Activated CD4-positive, alpha-beta T cell treated with anti-CD3 and anti-CD28 coated beads for 36 hours (primary cell): ENCODE measurements around the gene DRAM1. TPM values are rescaled to one million over a fixed set of nuclear protein-coding genes. Genes with fewer than 3 reads are reported as not detected.

ENCODE experiments used
- ATAC-seq: fragments of 200-7000 bp; cut with Tn5 transposase; one replicate; pipeline ENCODE4 v1.10.0; 2021; ENCODE audit warnings: mild to moderate bottlenecking, moderate library complexity
- CTCF ChIA-PET: fragments of 350-600 bp; sonication (Branson Sonifier 250); formaldehyde crosslinking; loops from one replicate; lab custom pipeline; 2021; ENCODE audit warnings: antibody characterized with exemption; lab: Charles Lee
- POLR2A ChIA-PET: fragments of 350-600 bp; sonication (Branson Sonifier 250); formaldehyde crosslinking; loops from one replicate; lab custom pipeline; 2021; ENCODE audit warnings: antibody characterized with exemption, inconsistent platforms; lab: Charles Lee
- DNase-seq: peaks from one replicate; pipeline ENCODE4 v3.0.0-alpha.2; 2020
- H3K27ac Mint-ChIP-seq: one replicate; pipeline ENCODE4 v1.8.0; 2021; ENCODE audit warnings: mixed read lengths
- H3K27me3 Mint-ChIP-seq: one replicate; pipeline ENCODE4 v1.8.0; 2021; ENCODE audit warnings: mixed read lengths
- H3K36me3 Mint-ChIP-seq: one replicate; pipeline ENCODE4 v1.8.0; 2021; ENCODE audit warnings: low read depth, mixed read lengths
- H3K4me1 Mint-ChIP-seq: one replicate; pipeline ENCODE4 v1.8.0; 2021; ENCODE audit warnings: mixed read lengths
- H3K4me3 Mint-ChIP-seq: one replicate; pipeline ENCODE4 v1.8.0; 2021; ENCODE audit warnings: mild to moderate bottlenecking, moderate library complexity, mixed read lengths
- H3K9me3 Mint-ChIP-seq: one replicate; pipeline ENCODE4 v1.8.0; 2021; ENCODE audit warnings: low read depth, mixed read lengths
- intact Hi-C, 2 experiments: fragments of 100-400 bp; cut with DNase I in 1 of 2; cut with micrococcal nuclease in 1 of 2; formaldehyde crosslinking; loops; one replicate each; pipeline versions ENCODE4 v1.14.2 to v1.15.1; 2022 to 2024; cut with DNase I, micrococcal nuclease
- total RNA-seq, 2 experiments: library from RNA; stranded (reverse); gene quantifications; one replicate each; pipeline ENCODE4 v1.2.3, GENCODE V29; 2021

DRAM1 gene
- total RNA-seq, 2 experiments from 2014 or later: 2.3 to 2.4 TPM

DNA sequence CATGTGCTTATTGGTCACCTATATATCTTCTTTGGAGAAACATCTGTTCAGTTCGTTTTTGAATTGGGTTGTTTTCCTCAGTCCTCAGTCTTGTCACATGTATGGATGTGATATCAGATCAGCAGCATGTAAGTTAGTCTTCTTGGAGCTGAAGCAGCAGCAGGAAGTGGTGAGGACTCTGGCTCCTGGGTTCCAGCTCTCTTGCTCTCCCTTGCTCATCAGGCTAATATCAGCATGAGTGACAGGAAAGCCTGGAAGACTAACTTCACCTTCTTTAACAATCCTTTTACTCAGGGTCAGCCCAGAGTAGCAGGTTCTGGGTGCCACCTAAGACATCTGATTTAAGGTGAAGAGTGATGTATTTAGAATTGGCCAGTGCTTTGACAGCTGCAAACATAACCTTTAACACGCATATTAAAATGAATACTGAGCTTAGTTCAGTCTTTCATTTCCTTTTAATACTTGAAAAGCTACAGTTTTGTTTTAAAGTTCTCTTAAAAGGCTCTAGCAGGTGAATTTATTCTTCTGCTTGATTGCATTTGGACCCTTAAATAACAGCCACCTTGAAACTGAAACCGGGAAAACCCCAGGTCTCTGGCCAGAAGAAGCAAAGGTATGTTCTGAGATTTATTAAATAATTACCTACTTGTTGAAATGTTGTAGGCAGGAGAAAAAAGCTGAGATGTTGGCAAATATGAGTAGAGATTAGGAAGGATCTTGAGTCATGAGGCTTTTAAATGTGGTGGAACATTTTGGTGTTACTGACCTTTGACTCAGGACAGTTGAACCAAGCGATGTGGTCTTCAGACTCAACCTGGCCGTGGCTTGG, 54.3 kb downstream of the DRAM1 start:
- H3K4me1 Mint-ChIP-seq: peaks cover 9% of the 10 kb centered on the region
- ChIA-PET POLR2A (no interaction called here), CTCF (interaction anchor here (0.7 to 1.0 kb wide), 2 partner anchors 23 to 39 kb away, joined by 3 read pairs; no protein-coding TSS in a partner anchor)
- H3K36me3 Mint-ChIP-seq: no peaks in the 10 kb centered on the region
- no peaks in the 10 kb centered on the region for H3K9me3 Mint-ChIP-seq
- peaks cover 16% of the 10 kb centered on the region for H3K27me3 Mint-ChIP-seq
- intact Hi-C loops: no loop called here
- H3K4me3 Mint-ChIP-seq: no peak overlapping the region
- no peak for ATAC-seq
- H3K27ac Mint-ChIP-seq: no peak overlapping the region
- DNase-seq: no peak

DNA sequence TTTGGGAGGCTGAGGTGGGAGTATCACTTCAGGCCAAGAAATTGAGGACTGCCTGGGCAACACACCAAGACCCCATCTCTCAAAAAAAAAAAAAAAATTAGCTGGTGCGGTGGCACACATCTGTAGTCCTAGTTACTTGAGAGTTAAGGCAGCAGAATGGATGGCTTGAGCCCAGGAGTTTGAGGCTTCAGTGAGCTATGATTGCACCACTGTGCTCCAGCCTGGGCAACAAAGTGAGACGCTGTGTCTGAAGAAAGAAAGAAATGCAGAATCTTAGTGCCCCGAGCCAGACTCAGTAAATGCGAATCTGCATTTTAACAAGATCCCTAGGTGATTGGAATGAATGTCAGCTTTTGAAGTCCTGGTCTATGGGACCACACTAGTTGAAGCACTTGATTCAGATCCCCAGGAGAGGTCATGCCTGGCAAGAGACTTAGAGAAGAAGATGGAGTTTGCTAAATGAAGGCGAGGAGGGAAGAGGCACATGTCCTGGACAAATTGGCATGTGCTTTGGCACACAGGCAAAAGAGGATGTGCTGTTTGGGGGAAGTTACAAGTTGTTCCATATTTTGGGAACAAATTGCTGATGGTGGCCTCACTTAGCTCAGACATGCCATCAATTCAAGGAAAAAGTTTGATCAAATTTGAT, 56.6 kb downstream of the DRAM1 start:
- H3K9me3 Mint-ChIP-seq: no peaks in the 10 kb centered on the region
- H3K27me3 Mint-ChIP-seq: peaks cover 19% of the 10 kb centered on the region
- H3K4me3 Mint-ChIP-seq: no peak overlapping the region
- peaks cover 11% of the 10 kb centered on the region for H3K4me1 Mint-ChIP-seq
- POLR2A ChIA-PET: no interaction called here
- no peaks in the 10 kb centered on the region for H3K36me3 Mint-ChIP-seq
- ATAC-seq (no peak), DNase-seq (no peak)
- H3K27ac Mint-ChIP-seq: no peak overlapping the region
- intact Hi-C loops: no loop called here
- CTCF ChIA-PET: interaction anchor here (0.7 kb wide), 1 partner anchor 110 kb away, joined by 3 read pairs; no protein-coding TSS in a partner anchor

DNA sequence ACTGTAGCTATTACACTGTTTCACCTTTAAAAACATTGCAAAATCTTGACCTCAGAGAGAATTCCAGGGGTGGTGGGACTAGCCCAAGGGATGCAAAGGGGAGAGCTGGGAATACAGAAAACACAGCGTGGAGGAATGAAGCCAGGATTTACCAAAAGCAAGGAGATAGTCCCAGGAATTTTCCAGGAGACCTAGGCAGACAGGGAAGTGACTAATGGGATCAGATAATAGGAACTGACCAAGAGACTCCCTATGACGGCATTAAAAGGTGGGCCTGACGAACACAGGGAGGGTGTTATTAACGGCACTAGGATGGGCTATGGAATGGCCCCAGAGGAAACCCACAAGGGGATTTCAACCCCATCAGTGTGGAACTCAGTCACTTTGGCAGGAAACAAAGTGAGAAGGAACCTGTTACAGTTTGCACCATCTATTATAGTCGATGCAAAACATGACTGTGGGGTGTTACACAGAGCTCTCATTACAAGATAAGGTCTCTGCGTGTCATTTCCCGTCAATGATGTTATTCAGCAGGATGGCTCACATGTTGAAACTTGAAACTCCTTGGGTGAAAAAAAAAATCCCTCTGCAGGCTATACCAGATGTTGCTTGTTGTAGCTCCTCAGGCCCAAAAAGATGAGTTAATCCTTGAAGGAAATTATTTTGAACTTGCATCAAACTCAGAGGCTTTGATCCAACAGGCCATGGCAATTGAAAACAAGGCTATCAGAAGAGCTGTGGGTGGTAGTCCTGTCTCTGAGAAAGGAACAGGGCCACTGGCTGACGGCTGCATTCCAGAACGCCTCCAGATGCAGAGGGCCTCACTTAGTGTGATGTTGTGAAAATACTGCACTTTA, 58.7 kb downstream of the DRAM1 start:
- CTCF ChIA-PET: interaction anchor here (0.6 to 1.4 kb wide), 4 partner anchors 16 to 143 kb away, joined by 3 to 4 read pairs (median 4); no protein-coding TSS in a partner anchor

DNA sequence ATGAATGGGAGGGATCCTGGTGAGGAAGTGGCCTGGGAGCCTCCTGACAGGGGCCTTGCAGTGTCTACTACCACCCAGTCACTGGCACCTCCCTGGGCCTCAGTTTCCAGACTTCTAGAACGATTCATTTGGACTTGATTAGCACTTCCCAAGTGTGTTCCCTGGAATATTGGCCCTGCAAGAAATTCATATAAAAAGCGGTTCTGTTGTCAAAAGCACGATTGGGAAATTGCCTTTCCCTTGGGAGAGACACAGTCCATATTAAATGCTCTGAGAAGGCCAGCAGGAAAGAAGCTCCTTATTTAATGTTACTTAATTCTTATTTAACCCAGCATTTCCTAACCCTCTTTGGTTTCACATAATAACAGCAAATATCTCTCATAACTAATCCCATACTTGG, 61.9 kb downstream of the DRAM1 start:
- H3K27me3 Mint-ChIP-seq: peaks cover 13% of the 10 kb centered on the region
- H3K36me3 Mint-ChIP-seq: no peaks in the 10 kb centered on the region
- intact Hi-C loops: loop anchor here (1.0 to 5.0 kb wide), 7 partner anchors 228 to 1609 kb away; no protein-coding TSS in a partner anchor
- ATAC-seq: no peak
- peaks cover 12% of the 10 kb centered on the region for H3K4me1 Mint-ChIP-seq
- no peak overlapping the region for H3K4me3 Mint-ChIP-seq
- POLR2A ChIA-PET: no interaction called here
- H3K27ac Mint-ChIP-seq: no peak overlapping the region
- CTCF ChIA-PET: interaction anchor here (0.6 to 2.4 kb wide), 5 partner anchors 159 to 763 kb away, joined by 3 to 7 read pairs (median 5); no protein-coding TSS in a partner anchor
- DNase-seq: no peak
- no peaks in the 10 kb centered on the region for H3K9me3 Mint-ChIP-seq

More for the DNA sequence above, 58.7 kb downstream of the DRAM1 start:
- DNase-seq (peak; percentile 45), ATAC-seq (peak; percentile 95)
- Mint-ChIP-seq H3K9me3 (no peaks in the 10 kb centered on the region), H3K4me3 (no peak overlapping the region), H3K36me3 (no peaks in the 10 kb centered on the region), H3K4me1 (peaks cover 12% of the 10 kb centered on the region), H3K27me3 (peaks cover 22% of the 10 kb centered on the region), H3K27ac (peak overlapping the region; percentile 63)
- POLR2A ChIA-PET: no interaction called here
- intact Hi-C loops: loop anchor here (5.0 kb wide), 3 partner anchors 231 to 941 kb away; no protein-coding TSS in a partner anchor

DNA sequence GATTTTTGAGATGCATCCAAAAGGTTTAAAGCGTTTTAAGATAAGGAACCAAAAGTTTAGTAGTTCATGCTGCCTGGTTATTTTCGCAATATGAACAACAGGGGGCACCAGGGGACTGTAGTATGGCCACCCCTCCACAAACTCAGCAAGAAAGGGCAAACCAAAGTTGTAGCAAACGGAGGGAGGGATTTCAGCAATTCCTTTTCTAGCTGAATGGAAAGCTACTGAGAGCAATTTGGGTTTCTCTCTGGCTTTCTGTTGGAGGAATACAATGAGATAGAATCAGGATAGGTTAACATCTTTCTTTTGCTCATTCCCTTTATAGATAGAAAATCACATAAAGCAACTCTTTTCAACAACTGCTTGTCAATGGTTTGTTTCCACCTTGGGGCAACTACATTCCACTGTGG, 62.5 kb downstream of the DRAM1 start:
- no peaks in the 10 kb centered on the region for H3K9me3 Mint-ChIP-seq
- H3K36me3 Mint-ChIP-seq: no peaks in the 10 kb centered on the region
- intact Hi-C loops: loop anchor here (1.0 to 5.0 kb wide), 9 partner anchors 121 to 1609 kb away; partner anchors contain the start of gene WASHC3 (in 1 of the 2)
- H3K27ac Mint-ChIP-seq: no peak overlapping the region
- H3K27me3 Mint-ChIP-seq: peaks cover 13% of the 10 kb centered on the region
- ChIA-PET CTCF (interaction anchor here (0.6 to 2.4 kb wide), 5 partner anchors 159 to 782 kb away, joined by 3 to 7 read pairs (median 5); no protein-coding TSS in a partner anchor), POLR2A (no interaction called here)
- DNase-seq (peak; percentile 69), ATAC-seq (peak; percentile 40)
- H3K4me3 Mint-ChIP-seq: no peak overlapping the region
- H3K4me1 Mint-ChIP-seq: peaks cover 12% of the 10 kb centered on the region

DNA sequence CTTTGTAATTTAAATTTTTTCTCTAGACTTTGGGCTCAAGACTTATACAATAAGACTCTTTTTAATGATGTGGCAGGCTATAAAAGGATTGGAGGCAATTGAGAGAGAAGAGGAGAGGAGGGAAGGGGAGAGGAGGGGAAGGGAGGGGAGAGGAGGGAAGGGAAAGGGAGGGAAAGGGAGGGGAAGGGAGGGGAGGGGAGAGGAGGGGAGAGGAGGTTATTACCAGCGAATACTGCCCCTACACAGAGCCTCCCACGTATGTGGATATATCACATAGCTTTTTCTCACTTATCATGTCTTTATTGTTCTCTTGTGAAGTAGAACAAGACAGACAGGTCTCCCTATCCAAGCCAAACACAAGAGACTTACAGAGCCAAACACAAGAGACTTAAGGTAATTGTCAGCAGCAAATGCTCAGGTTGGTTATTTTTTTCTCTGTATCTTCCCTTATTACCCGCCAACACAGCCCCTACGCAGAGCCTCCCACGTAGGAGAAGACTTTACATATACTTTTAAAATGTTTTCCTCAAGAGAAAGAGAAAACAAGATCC, 63.1 kb downstream of the DRAM1 start:
- Mint-ChIP-seq H3K9me3 (no peaks in the 10 kb centered on the region), H3K36me3 (no peaks in the 10 kb centered on the region), H3K27ac (no peak overlapping the region), H3K4me1 (peaks cover 12% of the 10 kb centered on the region), H3K4me3 (no peak overlapping the region), H3K27me3 (peaks cover 11% of the 10 kb centered on the region)
- ATAC-seq: no peak
- DNase-seq: no peak
- POLR2A ChIA-PET: no interaction called here
- CTCF ChIA-PET: interaction anchor here (0.6 to 2.4 kb wide), 4 partner anchors 158 to 781 kb away, joined by 3 to 7 read pairs (median 6); no protein-coding TSS in a partner anchor
- intact Hi-C loops: loop anchor here in 1 of 2 experiments (1.0 to 2.0 kb wide), 2 partner anchors 120 to 829 kb away; partner anchors contain the start of gene WASHC3

DNA sequence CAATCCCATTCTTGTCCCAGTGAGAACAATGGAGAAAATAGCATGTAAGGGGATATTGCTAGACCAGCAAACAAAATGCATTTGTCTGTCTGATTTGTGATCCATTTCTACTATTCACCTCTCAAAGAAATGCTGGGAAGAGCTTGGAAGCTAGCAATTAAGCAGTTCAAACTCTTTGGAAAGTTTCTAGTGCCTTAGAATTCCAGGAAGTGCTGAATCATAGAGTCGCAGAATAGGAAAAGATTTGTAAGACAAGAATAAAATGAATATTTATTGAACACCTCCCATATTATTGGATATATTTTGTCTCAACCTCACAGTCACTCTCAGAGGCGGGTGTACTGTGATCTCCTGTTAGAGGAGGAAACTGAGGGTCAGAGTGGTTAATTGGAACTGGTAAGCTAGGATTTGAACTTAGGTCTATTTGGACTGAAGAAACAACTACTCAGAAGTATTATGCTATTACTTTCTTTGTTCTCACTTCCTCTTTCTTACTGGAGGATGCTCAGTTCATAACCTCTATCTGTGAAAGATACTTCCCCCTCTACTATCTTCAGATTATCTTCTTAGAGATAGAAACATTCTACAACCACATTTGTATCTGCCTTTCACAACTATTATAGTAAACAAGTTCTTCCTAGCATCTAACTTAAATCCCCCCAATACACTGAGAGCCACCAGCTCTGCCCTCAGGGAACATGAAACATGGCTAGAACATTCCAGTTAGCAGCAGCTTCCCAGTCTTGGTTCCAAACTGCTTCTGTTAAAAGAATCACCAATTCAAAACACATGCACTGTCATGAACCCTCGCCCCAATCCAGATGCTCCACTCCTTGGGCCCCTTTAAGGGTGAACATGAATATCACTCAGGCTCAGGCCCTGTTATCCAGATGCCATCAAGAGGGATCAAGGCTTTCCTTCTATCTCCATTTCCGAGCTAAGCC, 64.2 kb downstream of the DRAM1 start:
- ATAC-seq (no peak), DNase-seq (no peak)
- intact Hi-C loops: loop anchor here in 1 of 2 experiments (2.0 kb wide), 1 partner anchor 119 kb away; the partner anchor contains the start of gene WASHC3
- ChIA-PET POLR2A (no interaction called here), CTCF (interaction anchor here (0.9 to 1.7 kb wide), 2 partner anchors 111 to 542 kb away, joined by 3 read pairs; partner anchors contain the start of gene GNPTAB)
- H3K4me1 Mint-ChIP-seq: peaks cover 5% of the 10 kb centered on the region
- peaks cover 13% of the 10 kb centered on the region for H3K27me3 Mint-ChIP-seq
- no peak overlapping the region for H3K4me3 Mint-ChIP-seq
- H3K36me3 Mint-ChIP-seq: no peaks in the 10 kb centered on the region
- no peaks in the 10 kb centered on the region for H3K9me3 Mint-ChIP-seq
- H3K27ac Mint-ChIP-seq: no peak overlapping the region

DNA sequence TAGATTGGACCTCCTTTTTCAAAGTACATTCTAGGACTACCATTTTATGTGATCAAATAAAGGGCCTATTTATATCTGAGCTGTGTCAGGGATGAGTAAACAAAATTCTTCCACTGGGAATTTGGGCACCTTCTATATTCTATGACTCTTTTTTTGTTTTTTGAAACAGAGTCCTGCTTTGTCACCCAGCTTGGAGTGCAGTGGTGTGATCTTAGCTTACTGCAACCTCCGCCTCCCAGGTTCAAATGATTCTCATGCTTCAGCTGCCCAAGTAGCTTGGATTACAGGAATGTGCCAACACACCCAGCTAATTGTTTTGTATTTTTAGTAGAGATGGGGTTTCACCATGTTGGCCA, 64.8 kb downstream of the DRAM1 start:
- no peak for ATAC-seq
- DNase-seq: no peak
- Mint-ChIP-seq H3K27ac (no peak overlapping the region), H3K36me3 (no peaks in the 10 kb centered on the region), H3K4me3 (no peak overlapping the region), H3K4me1 (peaks cover 2% of the 10 kb centered on the region), H3K27me3 (peaks cover 10% of the 10 kb centered on the region), H3K9me3 (no peaks in the 10 kb centered on the region)
- intact Hi-C loops: no loop called here
- ChIA-PET CTCF (interaction anchor here (1.7 to 2.1 kb wide), 2 partner anchors 112 to 827 kb away, joined by 3 to 6 read pairs; partner anchors contain the start of gene GNPTAB), POLR2A (no interaction called here)

DNA sequence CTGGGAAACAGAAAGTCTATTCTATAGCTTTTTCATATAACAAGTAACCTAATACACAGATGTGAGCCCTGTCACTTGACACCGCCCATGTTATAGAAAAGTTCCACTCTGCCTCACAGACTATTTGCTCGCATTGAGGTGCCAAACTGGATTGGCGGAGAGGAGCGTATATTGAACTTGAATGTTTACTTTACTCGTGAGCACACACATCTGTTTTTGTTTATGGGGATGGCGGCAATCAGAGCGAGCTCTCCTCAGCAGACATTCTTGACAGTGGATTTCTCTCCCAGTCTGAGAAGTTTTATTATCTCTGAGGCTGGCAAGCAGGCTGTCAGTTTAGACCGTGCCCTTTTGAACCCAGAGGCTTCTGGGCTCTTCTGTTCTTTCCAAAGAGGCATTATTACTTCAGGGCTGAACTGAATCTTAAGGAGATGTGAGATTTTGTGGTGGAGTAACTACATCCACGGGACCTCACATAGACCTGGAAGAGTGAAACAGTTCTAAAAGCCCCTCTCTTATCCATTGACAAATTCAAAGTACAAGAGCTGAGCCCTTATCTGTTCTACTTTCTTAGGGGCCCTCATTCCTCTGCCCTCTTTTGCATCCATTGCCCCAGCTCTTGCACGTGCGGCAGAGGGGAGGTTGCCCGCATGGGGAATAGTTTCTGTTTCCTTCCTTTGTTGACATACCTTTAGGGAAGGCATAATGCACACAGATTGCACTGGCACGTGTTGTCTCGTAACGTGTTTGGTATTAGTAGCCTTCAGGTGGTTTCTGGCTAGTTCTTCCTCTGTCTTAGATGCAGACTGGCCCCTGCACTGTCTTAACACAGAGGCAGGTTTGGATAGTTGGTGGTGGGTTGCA, 68.2 kb downstream of the DRAM1 start:
- Mint-ChIP-seq H3K36me3 (no peaks in the 10 kb centered on the region), H3K4me3 (no peak overlapping the region), H3K9me3 (no peaks in the 10 kb centered on the region), H3K27me3 (peaks cover 3% of the 10 kb centered on the region), H3K4me1 (no peaks in the 10 kb centered on the region), H3K27ac (no peak overlapping the region)
- CTCF ChIA-PET: interaction anchor here (0.6 kb wide), 1 partner anchor 10 kb away, joined by 3 read pairs; no protein-coding TSS in a partner anchor
- POLR2A ChIA-PET: no interaction called here
- no peak for DNase-seq
- intact Hi-C loops: no loop called here
- no peak for ATAC-seq
